A673 (cell line): ENCODE results near the gene CCDC9.

ENCODE experiments used
- CTCF ChIP-seq: fragments of 300-800, 200-600 bp; sonication (generic); conservative IDR thresholded peaks from 2 replicates; pipeline ENCODE4 v1.5.1; 2017; ENCODE audit warnings: low read depth, mild to moderate bottlenecking, antibody characterized with exemption, low read length, moderate library complexity, mixed read lengths
- EZH2 ChIP-seq: fragments of 200-600 bp; sonication (generic); IDR thresholded peaks from 2 replicates; pipeline ENCODE4 v1.6.1; 2017; ENCODE audit warnings: borderline replicate concordance, low read depth, mild to moderate bottlenecking, mixed read lengths, antibody characterized with exemption, low read length; ENCODE audit not compliant: poor library complexity, severe bottlenecking

GRCh38 chr19:47243364-47243775 is 13.0 kb upstream of the CCDC9 start:
- no peak for TF ChIP-seq CTCF
- no peak for TF ChIP-seq EZH2
